Testis (tissue), 3 donors: ENCODE data around the gene PYGO1. TPM values are rescaled to one million over a fixed set of nuclear protein-coding genes. Genes with fewer than 3 reads are reported as not detected.
"Not testable (repeated sequence)": the region's sequence is repeated elsewhere in the genome, so short reads cannot be mapped to it uniquely, and the experiment has no call there.

Experiments
- DNase-seq: peaks from one replicate; pipeline ENCODE4 v3.0.0-alpha.2; 2019
- H3K27ac ChIP-seq, 2 donors: fragments of 200-600 bp; sonication (generic); one replicate each; pipeline ENCODE4 v1.5.1; 2019
- H3K27me3 ChIP-seq: fragments of 200-600 bp; sonication (generic); one replicate; pipeline ENCODE4 v1.5.1; 2019
- H3K36me3 ChIP-seq: fragments of 200-600 bp; sonication (generic); one replicate; pipeline ENCODE4 v1.5.1; 2017; ENCODE audit warnings: low read depth; ENCODE audit errors: missing control alignments
- H3K4me1 ChIP-seq: fragments of 200-600 bp; sonication (generic); one replicate; pipeline ENCODE4 v1.5.1; 2019
- H3K4me3 ChIP-seq, 2 donors: fragments of 200-600 bp; sonication (generic); one replicate each; pipeline ENCODE4 v1.5.1; 2017 to 2019
- H3K9me3 ChIP-seq: fragments of 200-600 bp; sonication (generic); one replicate; pipeline ENCODE4 v1.5.1; 2017
- CTCF ChIP-seq, 3 experiments: fragments of 450-650 bp in 2 of 3; fragments of 200-600 bp in 1 of 3; sonication (generic) in 1 of 3; IDR thresholded peaks; one replicate each; pipeline ENCODE4 v1.5.1; 2016 to 2019; ENCODE audit warnings: antibody characterized with exemption in 3 of 3, mild to moderate bottlenecking in 2 of 3, moderate library complexity in 1 of 3
- POLR2A ChIP-seq: fragments of 450-650 bp; IDR thresholded peaks from one replicate; pipeline ENCODE4 v1.6.1; 2017; ENCODE audit warnings: antibody characterized with exemption, mild to moderate bottlenecking, moderate library complexity
- WGBS, 2 donors: methylation state at CpG; one replicate each; pipeline ENCODE4 v1.1.5; 2018; 5-methylcytosine and 5-hydroxymethylcytosine counted together
- intact Hi-C: fragments of 100-400 bp; cut with DNase I; formaldehyde crosslinking; loops from one replicate; pipeline ENCODE4 v1.15.1; 2023; ENCODE audit warnings: low total_unique reads
- polyA plus RNA-seq: library from polyadenylated mRNA; stranded (reverse); fragments of 350-450 nt; fragmentation: Illumina TruSeq; extraction: RNeasy Lipid Tissue Mini Kit (QIAGEN cat#74804); gene quantifications from one replicate; pipeline ENCODE4 v1.2.3, GENCODE V29; 2014; ENCODE audit warnings: low read depth, low replicate concordance; ENCODE audit not compliant: insufficient read depth
- total RNA-seq, 2 donors: library from RNA; depleted of rRNA; stranded (reverse); fragments of >200 nt; gene quantifications; one replicate each; pipeline ENCODE4 v1.2.3, GENCODE V29; 2016

Gene PYGO1
- total and polyA plus RNA-seq, 3 donors from 2014 or later = 5.4 to 8.6 (median 8.5) TPM

- no peaks in the 10 kb centered on the region for H3K36me3 ChIP-seq
- TF ChIP-seq POLR2A (no peak), CTCF (IDR thresholded peaks at IDR 0.05) (no peak)
- no peaks in the 10 kb centered on the region for H3K9me3 ChIP-seq
- no peak overlapping the region for H3K4me3 ChIP-seq
- 79 to 92% methylated on average over 1 of the region's 1 CpG for WGBS, 2 donors
- H3K27me3 ChIP-seq = no peaks in the 10 kb centered on the region
- no peak overlapping the region for H3K27ac ChIP-seq
- DNase-seq = no peak
- intact Hi-C loops = no loop called here
- H3K4me1 ChIP-seq = no peaks in the 10 kb centered on the region
Observed at GRCh38 chr15:55494931-55495330, 93.2 kb downstream of the PYGO1 start.

- H3K36me3 ChIP-seq, H3K27ac ChIP-seq, DNase-seq, H3K4me1 ChIP-seq, H3K9me3 ChIP-seq, intact Hi-C loops, H3K27me3 ChIP-seq, H3K4me3 ChIP-seq: not testable (repeated sequence)
- WGBS, 2 donors = 87 to 96% methylated on average over 9 of the region's 9 CpGs
Observed at GRCh38 chr15:55488952-55489600, 99.1 kb downstream of the PYGO1 start.

Other genes with a start within 250 kb of the PYGO1 start
- gene CCPG1, start 180.0 kb downstream of the PYGO1 start, total RNA-seq = 10 to 100 TPM; 21.6 to 37.1 TPM
- gene CCPG1, start 180.0 kb downstream of the PYGO1 start, polyA plus RNA-seq = 25.6 TPM
- gene PIERCE2, start 179.8 kb downstream of the PYGO1 start, total RNA-seq = 1 to 10 TPM; 4.3 to 8.0 TPM
- 16.0 TPM for gene PIERCE2, start 179.8 kb downstream of the PYGO1 start, polyA plus RNA-seq
- 10 to 100 TPM in 1 of 2 donors, 1 to 10 TPM in 1; 7.9 to 10.3 TPM for gene DNAAF4, start 80.1 kb downstream of the PYGO1 start, total RNA-seq
- gene DNAAF4, start 80.1 kb downstream of the PYGO1 start, polyA plus RNA-seq = 5.9 TPM
- 10 to 100 TPM; 26.3 to 29.7 TPM for gene PRTG, start 154.8 kb upstream of the PYGO1 start, total RNA-seq
- 14.7 TPM for gene PRTG, start 154.8 kb upstream of the PYGO1 start, polyA plus RNA-seq